ENCODE data around the gene MFAP3L.
A peak's percentile ranks its signal among the peaks of the same experiment; 100 is the strongest.
"Not testable (repeated sequence)": the region's sequence is repeated elsewhere in the genome, so short reads cannot be mapped to it uniquely, and the experiment has no call there.

The MFAP3L gene

GRCh38 chr4:170026253-170027021, at the start of gene MFAP3L:
TSS of gene MFAP3L (minus strand) at chr4:170026395. CDS start at chr4:170005877, 20,518 bp downstream.
- DNase-seq (ENCODE audit: low read depth in 2 of 2): peak; percentile 41 to 80

GRCh38 chr4:170071196-170071595, 45.0 kb upstream of the MFAP3L start:
- no peak for DNase-seq (ENCODE audit: low read depth in 2 of 2)

GRCh38 chr4:170068438-170069128, 42.4 kb upstream of the MFAP3L start:
- no peak for DNase-seq (ENCODE audit: low read depth in 2 of 2)

- no peak for DNase-seq (ENCODE audit: low read depth in 2 of 2)
These were observed 33.2 kb upstream of the MFAP3L start for GRCh38 chr4:170059421-170059820.

- DNase-seq (ENCODE audit: low read depth in 2 of 2): no peak
These were observed 32.6 kb upstream of the MFAP3L start for GRCh38 chr4:170058826-170059225.

GRCh38 chr4:170057866-170058265, 31.7 kb upstream of the MFAP3L start:
- no peak for DNase-seq (ENCODE audit: low read depth in 2 of 2)

GRCh38 chr4:170052919-170053318, 26.7 kb upstream of the MFAP3L start:
- no peak for DNase-seq (ENCODE audit: low read depth in 2 of 2)

GRCh38 chr4:170051402-170051801, 25.2 kb upstream of the MFAP3L start:
- no peak for DNase-seq (ENCODE audit: low read depth in 2 of 2)

- no peak for DNase-seq (ENCODE audit: low read depth in 2 of 2)
These were observed 23.6 kb upstream of the MFAP3L start for GRCh38 chr4:170049766-170050165.

- peak in 1 of 2 donors; percentile 3 for DNase-seq (ENCODE audit: low read depth in 2 of 2)
These were observed 21.7 kb upstream of the MFAP3L start for GRCh38 chr4:170047771-170048354.

GRCh38 chr4:170046156-170046555, 20.0 kb upstream of the MFAP3L start:
- not testable (repeated sequence) for DNase-seq (ENCODE audit: low read depth in 2 of 2)

GRCh38 chr4:170040031-170040680, 14.0 kb upstream of the MFAP3L start:
- DNase-seq (ENCODE audit: low read depth in 2 of 2): no peak

GRCh38 chr4:170038769-170039168, 12.6 kb upstream of the MFAP3L start:
- no peak for DNase-seq (ENCODE audit: low read depth in 2 of 2)

- DNase-seq (ENCODE audit: low read depth in 2 of 2): no peak
These were observed 12.0 kb upstream of the MFAP3L start for GRCh38 chr4:170038232-170038631.

GRCh38 chr4:170037481-170037880, 11.3 kb upstream of the MFAP3L start:
- DNase-seq (ENCODE audit: low read depth in 2 of 2): no peak

- no peak for DNase-seq (ENCODE audit: low read depth in 2 of 2)
These were observed 9.7 kb upstream of the MFAP3L start for GRCh38 chr4:170035845-170036244.

GRCh38 chr4:170035231-170035630, 9.0 kb upstream of the MFAP3L start:
- no peak for DNase-seq (ENCODE audit: low read depth in 2 of 2)

GRCh38 chr4:170033999-170034398, 7.8 kb upstream of the MFAP3L start:
- no peak for DNase-seq (ENCODE audit: low read depth in 2 of 2)

- no peak for DNase-seq (ENCODE audit: low read depth in 2 of 2)
These were observed 3.9 kb upstream of the MFAP3L start for GRCh38 chr4:170030121-170030520.

- DNase-seq (ENCODE audit: low read depth in 2 of 2): peak; percentile 80 to 81
These were observed 1.1 kb upstream of the MFAP3L start for GRCh38 chr4:170027181-170027829.

- DNase-seq (ENCODE audit: low read depth in 2 of 2): peak in 1 of 2 donors; percentile 10
These were observed 507 bp downstream of the MFAP3L start for GRCh38 chr4:170025523-170026252.

Measured in stimulated activated CD8-positive, alpha-beta memory T cell treated with anti-CD3 and anti-CD28 coated beads, Interleukin-7, amount 100 ng/mL, for 4 hours (primary cell).